Esophagus squamous epithelium (tissue), 4 donors: ENCODE results near the gene TMPRSS3.

ENCODE experiments used
- POLR2A ChIP-seq, 4 donors: fragments of 450-650 bp; IDR thresholded peaks; one replicate each; pipeline ENCODE4 v1.6.1; 2017; ENCODE audit warnings: antibody characterized with exemption in 4 of 4, mild to moderate bottlenecking in 4 of 4, moderate library complexity in 3 of 4
- TF ChIP-seq, protein P1 (sequence below), 6 experiments: fragments of 450-650 bp in 4 of 6; fragments of 200-600 bp in 2 of 6; sonication (generic) in 2 of 6; IDR thresholded peaks; one replicate each; pipeline ENCODE4 v1.5.1; 2016 to 2019; ENCODE audit warnings: antibody characterized with exemption in 6 of 6, mild to moderate bottlenecking in 4 of 6, moderate library complexity in 4 of 6

DNA sequence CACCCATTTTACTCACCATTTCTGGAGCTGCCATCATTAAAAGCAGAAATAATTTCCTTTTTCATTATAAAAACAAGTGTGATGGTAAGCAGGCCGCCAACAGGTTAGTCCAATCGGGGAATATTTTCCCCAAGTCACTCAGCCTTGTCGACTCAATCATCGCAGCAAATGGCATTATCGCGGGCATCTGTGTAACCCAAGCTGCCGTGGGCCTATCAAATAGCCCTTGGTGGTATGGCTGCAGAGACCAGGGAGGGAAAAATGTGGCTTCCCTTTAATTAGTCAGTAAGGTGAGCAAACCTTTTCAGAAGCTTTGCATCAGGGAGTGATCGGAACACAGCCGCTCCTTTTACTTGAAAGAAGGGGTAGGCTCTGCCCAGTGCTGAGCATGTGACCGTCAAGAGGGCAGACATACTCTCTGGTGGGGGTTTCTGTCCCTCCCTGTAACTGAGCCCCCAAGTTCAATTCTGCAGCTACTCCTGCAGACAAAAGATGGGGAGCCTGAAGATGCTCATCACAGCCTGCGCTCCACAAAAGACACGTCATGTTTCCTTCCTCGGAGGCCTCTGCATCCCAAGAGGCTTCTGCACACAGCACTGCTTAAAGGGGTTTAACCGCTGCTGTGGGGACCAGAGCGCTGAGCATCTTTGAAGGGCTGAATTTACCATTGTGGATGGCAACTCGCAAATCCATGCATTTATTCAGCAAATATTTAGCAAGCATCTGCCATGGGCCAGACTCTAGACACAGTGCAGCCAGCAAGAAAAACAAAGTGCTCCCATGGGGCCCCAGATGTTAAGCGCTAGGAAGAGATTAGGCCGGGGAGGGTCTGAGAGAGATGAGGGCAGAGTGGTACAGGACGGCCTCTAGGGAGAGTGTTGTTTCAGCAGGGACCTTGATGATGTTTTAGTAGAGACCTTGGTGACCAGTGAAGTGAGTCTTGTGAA lies 1.2 kb upstream of the TMPRSS3 start:
- TF ChIP-seq, protein P1, sequence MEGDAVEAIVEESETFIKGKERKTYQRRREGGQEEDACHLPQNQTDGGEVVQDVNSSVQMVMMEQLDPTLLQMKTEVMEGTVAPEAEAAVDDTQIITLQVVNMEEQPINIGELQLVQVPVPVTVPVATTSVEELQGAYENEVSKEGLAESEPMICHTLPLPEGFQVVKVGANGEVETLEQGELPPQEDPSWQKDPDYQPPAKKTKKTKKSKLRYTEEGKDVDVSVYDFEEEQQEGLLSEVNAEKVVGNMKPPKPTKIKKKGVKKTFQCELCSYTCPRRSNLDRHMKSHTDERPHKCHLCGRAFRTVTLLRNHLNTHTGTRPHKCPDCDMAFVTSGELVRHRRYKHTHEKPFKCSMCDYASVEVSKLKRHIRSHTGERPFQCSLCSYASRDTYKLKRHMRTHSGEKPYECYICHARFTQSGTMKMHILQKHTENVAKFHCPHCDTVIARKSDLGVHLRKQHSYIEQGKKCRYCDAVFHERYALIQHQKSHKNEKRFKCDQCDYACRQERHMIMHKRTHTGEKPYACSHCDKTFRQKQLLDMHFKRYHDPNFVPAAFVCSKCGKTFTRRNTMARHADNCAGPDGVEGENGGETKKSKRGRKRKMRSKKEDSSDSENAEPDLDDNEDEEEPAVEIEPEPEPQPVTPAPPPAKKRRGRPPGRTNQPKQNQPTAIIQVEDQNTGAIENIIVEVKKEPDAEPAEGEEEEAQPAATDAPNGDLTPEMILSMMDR (IDR thresholded peaks at IDR 0.05), result no peak
- no peak for TF ChIP-seq POLR2A (IDR thresholded peaks at IDR 0.05)
